Epithelial cell of proximal tubule (primary cell): Measurements from ENCODE around the gene MARK2. TPM values are rescaled to one million over a fixed set of nuclear protein-coding genes. Genes with fewer than 3 reads are reported as not detected.

Experiments used
- DNase-seq: peaks from one replicate; pipeline ENCODE4 v3.0.0-alpha.2; 2011; ENCODE audit warnings: low read depth
- H3K4me3 ChIP-seq: 2 replicates; pipeline ENCODE4 v1.5.1; 2011; ENCODE audit warnings: low read depth, mild to moderate bottlenecking, low read length
- CTCF ChIP-seq: conservative IDR thresholded peaks from 2 replicates; pipeline ENCODE4 v1.5.1; 2012; ENCODE audit warnings: low read depth, mild to moderate bottlenecking, low read length
- total RNA-seq: library from RNA; depleted of rRNA; stranded (reverse); fragments of >200 nt; gene quantifications from 2 replicates; pipeline ENCODE4 v1.2.3, GENCODE V29; 2015

MARK2 gene
- total RNA-seq, 1 donor from 2014 or later, result 36.2 TPM

GRCh38 chr11:63866211-63866610, 27.3 kb downstream of the MARK2 start:
- no peak for DNase-seq
- TF ChIP-seq CTCF, result no peak
- H3K4me3 ChIP-seq, result no peak overlapping the region

GRCh38 chr11:63867511-63867910, 28.6 kb downstream of the MARK2 start:
- DNase-seq, result no peak
- no peak overlapping the region for H3K4me3 ChIP-seq
- no peak for TF ChIP-seq CTCF

GRCh38 chr11:63868399-63869064, 29.6 kb downstream of the MARK2 start:
- H3K4me3 ChIP-seq, result no peak overlapping the region
- no peak for DNase-seq
- no peak for TF ChIP-seq CTCF

- no peak for DNase-seq
- TF ChIP-seq CTCF, result no peak
- no peak overlapping the region for H3K4me3 ChIP-seq
Observed at GRCh38 chr11:63869171-63869591, 30.3 kb downstream of the MARK2 start.

GRCh38 chr11:63869683-63870082, 30.8 kb downstream of the MARK2 start:
- no peak for DNase-seq
- no peak overlapping the region for H3K4me3 ChIP-seq
- no peak for TF ChIP-seq CTCF

GRCh38 chr11:63870351-63871140, 31.6 kb downstream of the MARK2 start:
- no peak for DNase-seq
- H3K4me3 ChIP-seq, result no peak overlapping the region
- TF ChIP-seq CTCF, result no peak
